ENCODE measurements around the gene FSCN2.

Gene FSCN2, protein sequence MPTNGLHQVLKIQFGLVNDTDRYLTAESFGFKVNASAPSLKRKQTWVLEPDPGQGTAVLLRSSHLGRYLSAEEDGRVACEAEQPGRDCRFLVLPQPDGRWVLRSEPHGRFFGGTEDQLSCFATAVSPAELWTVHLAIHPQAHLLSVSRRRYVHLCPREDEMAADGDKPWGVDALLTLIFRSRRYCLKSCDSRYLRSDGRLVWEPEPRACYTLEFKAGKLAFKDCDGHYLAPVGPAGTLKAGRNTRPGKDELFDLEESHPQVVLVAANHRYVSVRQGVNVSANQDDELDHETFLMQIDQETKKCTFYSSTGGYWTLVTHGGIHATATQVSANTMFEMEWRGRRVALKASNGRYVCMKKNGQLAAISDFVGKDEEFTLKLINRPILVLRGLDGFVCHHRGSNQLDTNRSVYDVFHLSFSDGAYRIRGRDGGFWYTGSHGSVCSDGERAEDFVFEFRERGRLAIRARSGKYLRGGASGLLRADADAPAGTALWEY

DNA sequence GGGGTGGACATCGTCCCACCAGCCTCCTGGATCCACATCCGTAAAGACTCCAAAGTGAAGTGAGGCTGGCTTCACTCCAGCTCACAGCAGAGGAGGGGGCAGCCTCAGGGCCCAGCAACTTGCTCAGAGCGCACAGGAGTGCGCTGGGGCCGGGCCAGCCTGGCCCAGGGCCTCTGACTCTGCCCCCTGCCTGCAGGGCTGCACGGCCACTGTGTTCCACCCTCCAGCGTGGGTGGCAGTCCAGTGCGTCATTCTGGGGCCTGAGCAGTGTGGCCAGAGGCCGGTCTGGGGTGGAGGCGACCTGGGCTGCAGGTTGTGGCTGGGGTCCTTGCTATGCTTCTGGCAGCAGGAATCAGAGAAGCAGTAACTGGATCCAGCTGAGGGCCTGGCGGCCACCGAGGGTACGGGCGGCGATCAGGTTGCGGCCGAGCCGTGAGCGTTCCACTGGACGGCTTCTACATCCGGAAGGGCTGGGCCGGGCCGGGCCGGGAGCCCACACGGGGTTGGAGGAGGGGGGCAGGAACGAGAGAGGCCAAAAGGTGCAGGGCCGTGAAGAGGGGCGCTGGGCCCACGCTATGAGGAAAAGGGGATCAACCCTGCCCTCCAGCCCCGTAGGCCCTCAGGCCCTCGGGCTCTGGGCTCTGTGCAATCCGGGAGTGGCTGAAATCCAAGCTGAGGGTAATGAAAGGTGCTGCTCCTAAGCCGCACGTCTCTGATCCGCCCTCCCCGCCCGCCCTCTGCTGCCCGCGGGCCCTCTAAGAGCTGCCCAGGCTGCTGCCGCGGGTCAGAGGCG, at the start of gene FSCN2:
Gene FSCN2 (plus strand): TSS at position 787 of the 793 bp plus-strand sequence. CDS start 155 bp downstream, outside the sequence.
- DNase-seq: no peak

DNA sequence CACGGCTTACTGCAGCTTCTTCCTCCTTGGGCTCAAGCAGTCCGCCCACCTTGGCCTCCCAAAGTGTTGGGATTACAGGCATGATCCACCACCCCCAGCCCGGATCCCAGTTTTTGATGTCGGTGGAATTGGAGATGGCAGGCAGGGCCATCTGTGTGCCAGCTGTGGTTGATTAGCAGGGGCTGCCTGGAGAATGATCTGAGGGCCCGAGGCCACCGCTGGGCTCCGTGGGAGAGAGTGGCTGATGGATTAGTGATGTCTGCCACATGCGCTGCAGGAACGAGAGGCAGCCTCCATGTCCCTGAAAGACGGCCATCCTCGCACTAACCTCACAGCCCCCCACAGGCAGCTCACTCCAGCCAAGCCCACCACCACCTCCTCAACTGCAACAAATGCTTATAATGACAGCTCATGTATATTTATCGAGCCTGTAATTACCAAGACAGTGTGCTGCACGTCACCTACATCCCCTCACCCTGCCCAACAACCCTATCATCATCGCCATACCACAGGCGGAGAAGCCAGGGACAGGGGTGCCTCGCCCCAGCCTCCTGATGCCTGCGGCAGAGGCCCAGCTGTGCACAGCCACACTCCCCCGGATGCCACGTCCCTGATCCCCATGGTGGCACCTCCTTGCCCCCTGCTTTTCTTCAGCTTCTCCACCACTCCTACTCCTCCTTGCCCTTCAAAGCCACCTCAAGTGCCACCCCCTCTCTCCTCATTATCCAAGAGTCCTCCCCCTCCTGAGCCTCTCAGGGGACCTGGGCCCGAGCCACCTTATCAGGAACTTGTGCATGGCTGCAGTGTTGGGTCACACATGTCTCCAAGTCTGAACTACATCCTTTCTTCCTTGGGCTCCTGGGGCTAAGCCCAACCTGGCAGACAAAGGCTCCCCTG, 48.8 kb upstream of the FSCN2 start:
- DNase-seq: no peak

DNA sequence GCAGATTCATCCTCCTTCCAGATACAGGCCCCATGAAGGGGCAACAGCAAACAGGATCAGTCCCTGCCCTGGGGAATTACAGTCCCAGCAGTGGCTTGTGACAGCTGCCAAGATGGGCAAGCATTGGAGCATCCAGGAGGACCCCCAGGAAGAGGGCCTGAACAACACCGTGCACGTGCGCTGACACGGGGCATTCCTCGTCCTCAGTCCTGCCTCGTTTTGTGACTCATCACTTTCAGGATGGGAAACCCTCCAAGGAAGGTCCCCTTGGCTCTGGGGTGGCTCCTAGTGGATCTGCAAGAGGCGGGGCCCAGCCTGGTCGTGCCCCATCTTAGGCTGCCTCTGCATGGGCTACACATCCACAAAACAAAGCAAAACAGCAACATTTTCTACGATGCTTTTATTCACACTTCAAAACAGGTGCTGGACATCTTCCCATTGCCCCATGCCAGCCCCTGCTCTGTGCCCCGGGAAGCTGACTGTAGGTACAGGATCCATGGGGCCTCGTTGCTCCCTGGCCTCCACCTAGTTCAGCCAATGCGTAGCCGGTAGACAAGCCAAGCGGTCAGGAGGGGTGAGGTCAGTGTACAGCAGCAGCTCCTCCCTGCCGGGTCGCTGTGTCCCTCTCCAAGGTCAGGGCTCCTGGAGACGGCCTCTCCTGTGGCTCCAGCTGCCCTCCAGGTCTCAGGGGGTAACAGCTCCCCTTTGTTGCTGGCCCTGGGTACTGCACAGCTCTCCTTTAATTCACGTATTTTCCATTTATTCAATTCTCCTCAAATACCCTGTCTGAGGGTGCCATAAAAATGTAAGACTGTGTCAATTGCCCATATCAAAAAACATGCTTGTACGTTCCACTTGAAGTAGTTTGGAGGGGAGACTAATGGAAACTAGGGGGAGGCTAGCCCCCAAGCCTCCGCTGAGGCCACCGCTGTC, 47.8 kb upstream of the FSCN2 start:
- no peak for DNase-seq

DNA sequence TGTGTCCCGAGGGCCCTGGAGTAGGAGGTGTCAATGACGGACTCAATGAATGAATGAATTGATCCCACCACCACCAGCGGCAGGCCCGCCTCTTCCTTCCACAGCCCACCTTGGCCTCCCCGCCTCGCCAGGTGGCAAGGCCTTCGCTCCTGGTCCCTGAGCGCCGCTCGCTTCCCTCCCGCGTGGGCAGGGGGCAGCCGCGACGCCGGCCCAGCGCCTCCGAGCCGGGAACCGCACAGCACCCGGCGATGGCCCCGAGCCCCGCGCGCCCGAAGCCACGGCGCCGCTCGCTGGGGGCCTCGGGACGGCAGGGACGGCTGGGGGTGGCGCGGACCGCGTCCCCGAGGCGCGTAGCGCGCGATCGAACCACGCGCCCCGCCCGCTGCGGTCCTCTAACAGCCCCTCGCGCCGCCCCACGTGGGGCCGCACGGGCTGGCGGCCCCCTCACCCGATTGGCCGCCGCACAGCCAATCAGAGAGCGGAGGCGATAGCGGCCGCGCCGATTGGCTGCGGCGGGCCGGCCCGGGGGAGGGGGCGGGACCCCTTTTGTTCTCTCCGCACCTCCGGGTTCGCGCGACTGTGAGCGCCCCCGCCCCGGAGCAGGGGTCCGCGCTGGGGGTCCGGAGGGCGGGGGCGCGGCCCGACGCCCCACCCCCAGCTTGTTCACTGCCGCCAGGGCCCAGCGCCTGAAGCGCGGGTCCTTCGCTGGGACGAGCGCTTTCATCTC, 46.9 kb upstream of the FSCN2 start:
- DNase-seq: peak; percentile 66

DNA sequence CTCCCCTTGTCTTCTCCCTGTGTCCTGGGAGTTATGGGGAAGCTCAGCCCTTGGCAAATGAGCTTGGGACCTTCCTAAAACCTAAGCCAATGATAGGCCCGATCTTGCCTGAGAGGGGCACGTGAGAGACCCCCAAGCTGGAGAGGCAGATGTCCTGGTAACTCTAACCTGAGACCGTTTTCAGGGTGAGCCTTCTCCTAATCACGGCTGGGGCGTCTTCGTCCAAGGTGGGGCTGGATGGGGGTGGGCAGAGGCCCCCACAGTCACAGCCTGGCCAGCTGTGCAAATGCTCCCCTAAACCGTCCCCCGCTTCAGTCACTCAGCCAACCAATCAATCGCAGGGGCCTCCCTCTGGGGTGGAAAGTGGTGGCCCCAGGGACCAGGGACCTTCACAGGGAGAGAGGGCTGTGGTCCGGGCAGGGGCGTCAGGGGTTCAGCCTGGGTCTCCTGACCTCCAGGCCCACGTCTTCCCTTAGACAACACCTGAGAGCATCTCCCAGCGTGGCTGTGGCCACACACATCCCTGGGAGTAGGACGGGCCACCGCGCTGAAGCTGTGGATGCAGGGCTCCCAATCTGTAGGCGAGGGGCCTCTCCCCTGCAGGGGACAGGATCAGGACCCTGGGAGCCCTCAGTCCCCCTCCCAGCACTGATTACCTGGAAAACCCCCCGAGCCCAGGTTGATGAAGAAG, 46.2 kb upstream of the FSCN2 start:
- no peak for DNase-seq

DNA sequence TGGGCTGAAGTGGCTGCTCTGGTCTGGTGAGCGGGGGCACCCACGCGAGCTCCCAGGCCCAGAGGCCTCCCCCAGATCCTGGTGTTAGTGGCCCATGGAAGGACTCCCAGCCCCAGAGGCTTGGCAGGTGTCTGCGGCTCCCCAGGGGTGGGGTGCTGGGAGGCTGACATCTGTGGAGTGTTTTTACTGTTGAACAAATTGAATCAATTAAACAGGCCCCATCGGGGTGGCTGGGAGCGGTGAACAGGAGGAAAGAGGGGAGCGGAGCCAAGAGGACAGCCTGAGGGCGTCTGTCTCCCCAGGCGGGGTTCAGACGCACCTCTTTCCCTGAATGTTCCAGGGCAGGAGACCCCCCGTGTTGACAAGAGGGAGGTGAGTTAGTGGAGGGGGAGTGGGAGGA, 45.5 kb upstream of the FSCN2 start:
- no peak for DNase-seq

DNA sequence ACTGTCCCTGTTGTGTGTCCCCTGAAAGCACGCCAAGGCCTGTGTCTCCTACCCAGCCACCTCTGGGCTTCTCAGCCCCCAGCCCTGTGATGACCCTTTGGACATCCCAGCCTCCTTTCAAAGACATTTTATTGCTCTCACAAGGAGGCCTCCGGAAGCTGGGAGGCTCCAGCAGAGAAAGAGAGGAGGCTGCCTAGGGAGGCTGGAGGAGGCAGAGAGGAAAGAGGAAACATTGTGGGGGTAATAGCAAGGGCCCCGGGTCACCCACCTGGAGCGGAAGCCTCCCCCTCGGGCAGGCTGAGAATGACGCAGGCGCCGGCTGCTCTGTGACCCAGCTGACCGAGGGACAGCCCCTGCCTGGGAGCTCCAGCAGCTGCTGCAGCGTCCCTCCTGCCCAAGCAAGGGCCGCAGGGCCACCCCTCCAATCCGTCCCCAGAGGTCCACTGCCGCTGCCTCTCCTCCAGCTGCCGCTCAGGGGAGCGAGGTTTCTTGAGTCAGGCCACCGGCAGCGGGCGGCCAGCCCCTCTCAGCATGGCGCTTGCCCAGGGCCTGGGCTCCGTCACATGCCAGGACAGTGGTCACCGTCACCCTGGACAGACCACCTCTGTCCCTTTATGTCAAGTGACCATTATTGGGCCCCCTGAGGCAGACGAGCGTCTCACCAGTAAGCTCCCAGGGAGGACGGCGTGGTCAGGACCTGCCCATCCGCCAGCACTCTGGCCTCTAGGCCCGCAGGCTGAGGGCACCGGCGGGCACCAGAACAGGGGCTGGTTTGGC, 44.9 kb upstream of the FSCN2 start:
- DNase-seq: no peak

DNA sequence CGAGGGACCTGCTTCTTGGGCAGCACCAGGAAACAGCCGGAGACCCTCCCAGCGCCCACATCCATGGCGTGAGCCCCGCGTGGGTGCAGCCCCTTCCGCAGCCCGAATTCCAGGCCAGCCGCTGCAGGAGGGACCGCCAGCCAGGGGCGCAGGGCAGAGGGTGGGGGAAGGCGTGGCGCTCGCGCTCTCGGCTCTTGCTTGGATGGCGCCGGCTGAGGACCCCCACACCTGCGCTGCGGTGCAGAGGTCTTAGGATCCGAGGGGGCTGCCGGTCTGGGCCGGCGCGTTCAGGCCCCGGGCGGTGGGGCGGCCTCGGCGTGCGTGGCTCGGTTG, 44.3 kb upstream of the FSCN2 start:
- DNase-seq: no peak

DNA sequence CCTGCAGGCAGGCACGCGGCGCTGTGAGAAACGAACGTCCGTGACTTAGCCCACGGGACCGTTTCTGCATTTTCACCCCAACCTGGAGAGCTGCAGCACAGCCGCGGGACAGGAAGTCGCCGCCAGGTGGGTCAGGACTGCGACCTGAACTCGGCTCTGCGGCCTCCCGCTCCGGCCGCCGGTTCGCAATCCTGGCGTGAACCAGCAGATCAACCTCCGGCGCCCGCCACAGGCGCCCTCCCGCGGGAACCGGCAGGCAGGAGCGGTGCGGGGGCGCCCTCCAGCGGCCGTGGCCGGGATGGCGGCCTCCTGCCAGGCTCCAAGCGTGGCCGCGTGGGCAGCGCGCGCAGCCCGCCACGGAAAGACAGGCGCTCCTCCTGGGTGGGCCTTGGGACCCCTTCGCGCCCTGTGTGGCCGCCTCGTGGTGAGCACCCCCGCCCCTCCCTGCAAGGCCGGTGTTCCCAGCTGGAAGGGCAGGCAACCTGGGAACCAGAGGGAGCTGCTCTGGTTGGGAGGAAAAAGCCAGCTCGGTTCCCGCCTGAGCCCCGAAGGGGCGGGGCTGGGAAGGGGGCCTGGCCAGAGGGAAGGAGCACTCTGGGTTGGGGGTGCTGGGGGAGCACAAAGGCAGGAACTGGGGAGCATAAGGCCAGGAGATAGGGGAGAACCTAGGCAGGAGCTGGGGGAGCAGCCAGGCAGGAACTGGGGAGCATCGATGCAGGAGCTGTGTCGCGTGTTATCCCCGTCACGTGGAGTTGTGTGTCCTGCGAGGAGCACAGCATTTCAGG, 43.8 kb upstream of the FSCN2 start:
- peak; percentile 69 for DNase-seq

DNA sequence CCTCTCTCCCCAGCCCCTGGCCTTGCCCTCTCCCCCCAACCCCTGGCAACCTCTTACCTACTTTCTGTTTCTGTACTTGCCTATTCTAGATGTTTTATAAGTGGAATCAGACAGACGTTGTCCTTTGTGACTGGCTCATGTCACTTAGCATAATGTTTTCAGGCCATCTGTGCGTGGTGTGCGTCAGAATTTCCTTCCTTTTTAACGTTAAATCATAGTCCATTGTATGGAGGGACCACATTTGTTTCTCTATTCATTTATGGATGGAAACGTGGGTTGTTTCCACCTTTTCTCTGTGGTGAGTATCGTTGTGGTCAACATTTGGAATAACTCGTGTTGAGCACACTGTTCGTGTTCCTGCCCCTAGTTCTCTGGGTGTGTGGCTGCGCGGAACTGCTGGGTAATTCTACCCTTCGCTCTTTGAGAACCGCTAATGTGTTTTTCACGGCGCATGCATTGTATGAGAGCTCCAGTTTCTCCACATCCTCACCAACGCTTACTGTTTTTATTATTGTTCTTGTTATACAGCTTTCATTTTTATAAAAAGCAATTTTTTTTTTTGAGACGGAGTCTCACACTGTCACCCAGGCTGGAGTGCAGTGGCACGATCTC, 41.9 kb upstream of the FSCN2 start:
- no peak for DNase-seq

DNA sequence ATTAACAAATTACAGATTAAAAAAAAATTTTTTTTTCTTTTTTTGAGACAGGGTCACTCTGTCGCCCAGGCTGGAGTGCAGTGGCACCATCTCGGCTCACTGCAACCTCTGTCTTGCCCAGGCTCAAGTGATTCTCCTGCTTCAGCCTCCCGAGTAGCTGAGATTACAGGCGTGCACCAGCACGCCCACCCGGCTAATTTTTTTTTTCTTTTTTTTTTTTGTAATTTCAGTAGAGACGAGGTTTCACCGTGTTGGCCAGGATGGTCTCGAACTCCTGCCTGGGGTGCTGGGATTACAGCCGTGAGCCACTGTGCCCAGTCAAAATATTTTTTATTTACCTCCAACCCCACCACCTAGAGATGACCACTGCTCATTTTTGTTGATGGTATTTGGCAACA, 41.1 kb upstream of the FSCN2 start:
- DNase-seq: no peak

DNA sequence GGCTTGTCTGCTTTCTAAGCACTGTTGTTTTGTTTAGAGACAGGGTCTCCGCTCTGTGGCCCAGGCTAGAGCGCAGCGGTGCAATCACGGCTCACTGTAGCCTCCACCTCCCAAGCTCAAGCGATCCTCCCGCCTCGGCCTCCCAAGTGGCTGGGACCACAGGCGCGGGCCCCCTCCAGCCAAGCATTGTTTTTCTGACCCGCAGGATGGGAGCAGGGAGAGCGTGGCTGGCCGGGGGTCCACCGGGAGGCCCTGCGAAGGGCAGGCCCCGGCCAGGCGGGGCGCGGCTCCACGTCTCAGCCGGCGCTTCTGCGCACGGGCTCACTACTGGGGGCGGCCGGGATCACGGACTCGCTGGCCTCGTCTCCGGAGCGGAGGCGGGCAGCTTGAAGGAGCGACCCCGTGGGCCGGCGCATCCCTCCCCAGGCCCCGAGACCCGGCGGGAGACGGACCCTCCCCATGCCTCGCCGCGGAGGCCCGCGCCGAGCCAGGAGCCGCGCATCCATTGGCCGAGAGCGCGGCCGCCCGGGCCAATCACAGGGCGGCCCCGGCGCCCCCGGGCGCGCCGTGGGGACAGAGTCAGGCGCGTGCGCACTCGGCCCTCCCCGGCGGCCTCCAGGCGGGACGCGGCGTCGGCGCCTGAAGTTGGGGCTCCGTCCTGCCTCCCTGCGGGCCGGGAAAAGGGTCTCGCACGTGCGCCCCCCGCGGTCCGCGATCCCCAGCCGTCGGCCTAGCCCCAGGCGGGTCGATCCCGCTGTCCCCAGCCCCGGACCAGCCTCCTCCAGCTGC, 40.5 kb upstream of the FSCN2 start:
- DNase-seq: peak; percentile 54

DNA sequence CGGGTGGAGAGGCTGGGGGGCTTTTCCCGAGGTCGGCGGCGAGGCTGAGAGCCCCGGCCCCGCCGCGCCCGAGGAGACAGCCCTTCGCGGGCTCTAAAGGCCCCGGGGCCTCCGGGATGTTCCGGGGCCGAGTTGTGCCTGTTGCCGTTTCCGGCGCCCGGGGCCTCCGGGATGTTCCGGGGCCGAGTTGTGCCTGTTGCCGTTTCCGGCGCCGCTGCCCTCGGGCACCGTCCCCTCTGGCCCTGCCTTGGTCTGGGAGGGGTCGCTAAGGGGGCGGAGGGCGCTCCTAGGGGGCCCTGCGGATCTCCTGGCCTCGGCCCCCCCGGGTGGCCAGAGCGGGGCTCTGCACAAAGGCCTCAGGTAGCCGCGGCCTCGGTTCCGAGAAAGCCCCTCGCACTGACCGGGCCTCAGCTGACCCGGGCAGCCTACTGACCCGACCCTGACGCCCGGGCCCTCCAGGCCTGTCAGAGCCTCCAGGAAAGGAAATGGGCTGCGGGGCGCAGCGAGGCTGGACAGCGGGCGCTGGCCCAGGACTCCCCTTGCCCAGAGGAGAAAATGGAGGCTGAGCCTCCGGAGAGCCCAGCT, 39.8 kb upstream of the FSCN2 start:
- no peak for DNase-seq

DNA sequence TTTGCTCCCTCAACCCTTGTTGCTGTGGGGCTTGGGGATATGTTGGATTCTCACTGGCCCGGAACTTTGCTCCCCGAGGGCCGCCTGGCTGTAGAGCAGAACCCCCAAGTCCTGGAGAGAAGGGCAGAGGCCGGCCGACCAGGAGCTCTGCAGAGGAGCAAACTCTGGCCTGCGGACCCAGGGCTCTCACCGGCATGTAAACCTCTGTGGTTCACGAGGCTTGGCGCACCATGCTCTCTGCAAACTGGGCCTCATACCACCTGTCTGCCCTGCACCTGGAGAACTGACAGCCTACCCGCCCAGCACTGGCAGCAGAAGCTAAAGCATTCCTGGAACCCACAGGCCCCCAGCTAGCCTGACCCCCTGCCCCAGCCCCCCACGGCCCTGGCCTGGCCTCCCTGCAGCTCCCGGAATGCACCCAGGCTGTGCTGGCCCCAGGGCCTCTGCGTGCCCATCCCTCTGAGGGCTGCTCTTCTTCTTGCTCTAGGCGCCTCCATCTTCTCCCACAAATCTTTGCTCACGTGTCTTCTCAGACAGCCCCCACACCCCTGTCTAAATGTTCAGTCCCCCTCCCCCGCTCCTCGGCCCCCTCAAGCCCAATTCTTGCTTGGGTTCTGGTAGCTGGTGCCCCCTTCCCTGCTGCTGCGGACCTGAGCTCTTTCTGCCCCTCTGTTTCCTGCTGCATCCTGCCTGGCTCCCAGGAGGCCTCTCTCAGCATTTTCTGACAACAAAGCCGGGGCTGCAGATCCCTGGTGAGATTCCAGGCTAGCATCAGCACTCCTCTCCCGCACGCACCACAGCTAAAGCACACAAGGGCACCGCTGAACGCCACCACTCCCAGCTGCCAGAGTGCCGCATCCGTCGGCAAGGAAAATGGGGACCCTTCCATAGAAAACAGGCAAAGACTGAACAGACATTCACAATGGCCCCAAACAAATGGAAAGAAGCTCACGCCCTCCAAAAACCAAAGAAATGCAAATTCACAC, 38.9 kb upstream of the FSCN2 start:
- no peak for DNase-seq

DNA sequence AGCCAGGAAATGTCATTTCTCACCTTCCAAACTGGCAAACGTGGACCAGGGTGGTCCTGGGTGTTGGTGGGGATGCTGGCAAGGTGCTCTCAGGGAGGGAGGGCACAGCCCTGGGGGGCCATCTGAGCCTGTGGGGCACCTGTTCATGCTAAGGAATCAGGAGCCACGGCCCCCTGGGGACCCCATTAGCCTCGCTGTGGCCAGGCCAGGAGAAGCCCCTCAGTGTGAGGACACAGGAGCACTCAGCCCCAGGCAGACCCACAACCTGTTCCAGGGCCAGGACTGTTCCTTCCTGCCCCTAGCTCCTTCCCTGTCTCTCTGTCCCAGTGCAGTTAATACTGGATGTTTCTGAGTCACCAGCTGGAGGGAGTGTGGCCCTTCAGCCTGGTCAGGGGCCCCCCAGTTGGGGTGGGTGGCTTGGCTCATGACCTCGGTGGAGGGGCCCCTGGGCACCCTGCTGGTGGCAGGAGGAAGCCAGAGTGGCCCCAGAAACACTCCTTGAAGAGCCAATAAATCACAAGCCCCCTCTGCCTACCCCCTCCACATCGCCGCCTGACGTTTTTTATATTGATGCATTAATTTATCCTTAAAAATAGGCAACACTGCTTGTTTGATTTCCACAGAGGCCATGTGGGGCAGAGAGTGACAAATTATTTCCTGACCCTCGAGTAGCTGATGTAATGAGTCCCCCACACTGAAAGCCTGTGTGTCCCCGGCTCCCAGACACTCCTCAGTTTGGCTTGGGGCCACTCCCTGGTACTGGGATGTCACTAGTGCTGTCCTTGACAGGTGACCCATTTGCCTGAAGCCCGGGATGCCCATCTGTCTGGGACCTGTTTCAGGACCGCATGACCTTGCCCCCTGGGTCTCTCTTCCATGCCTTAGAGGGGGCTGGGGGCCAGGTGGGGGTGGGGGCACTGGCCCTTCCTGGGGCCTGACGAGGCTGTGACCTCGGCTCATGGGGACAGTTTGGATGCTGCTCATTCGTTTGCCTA, 37.9 kb upstream of the FSCN2 start:
- no peak for DNase-seq

Data from NCI-H526 treated with DMSO at 0.1 percent for 48 hours (cell line).